ENCODE data around the gene INSIG1.

GRCh38 chr7:155331396-155331795 is 33.7 kb downstream of the INSIG1 start:
- no peak for TF ChIP-seq CTCF (IDR thresholded peaks at IDR 0.05)
- no peak for TF ChIP-seq POLR2AphosphoS5 (IDR thresholded peaks at IDR 0.05)
- no peak for TF ChIP-seq POLR2A (IDR thresholded peaks at IDR 0.05)
- no peak for TF ChIP-seq EP300 (IDR thresholded peaks at IDR 0.05; ENCODE audit: low read depth)

Data from transverse colon (tissue), 4 donors.